SK-N-MC (cell line): ENCODE data around the gene MPC1L.

Experiments used
- EZH2 ChIP-seq: fragments of 200-600 bp; sonication (generic); IDR thresholded peaks from one replicate; pipeline ENCODE4 v1.6.1; 2017; ENCODE audit warnings: antibody characterized with exemption
- POLR2AphosphoS5 ChIP-seq: IDR thresholded peaks from 2 replicates; pipeline ENCODE4 v1.6.1; 2012; ENCODE audit warnings: mild to moderate bottlenecking, low read depth, low read length, borderline replicate concordance

GRCh38 chrX:40652664-40653063 is 29.4 kb downstream of the MPC1L start:
- TF ChIP-seq EZH2, result no peak
- no peak for TF ChIP-seq POLR2AphosphoS5
